ENCODE data around the gene LINGO3. TPM values are rescaled to one million over a fixed set of nuclear protein-coding genes. Genes with fewer than 3 reads are reported as not detected.

Gene LINGO3
- total RNA-seq, 3 donors from 2014 or later = not detected

DNA sequence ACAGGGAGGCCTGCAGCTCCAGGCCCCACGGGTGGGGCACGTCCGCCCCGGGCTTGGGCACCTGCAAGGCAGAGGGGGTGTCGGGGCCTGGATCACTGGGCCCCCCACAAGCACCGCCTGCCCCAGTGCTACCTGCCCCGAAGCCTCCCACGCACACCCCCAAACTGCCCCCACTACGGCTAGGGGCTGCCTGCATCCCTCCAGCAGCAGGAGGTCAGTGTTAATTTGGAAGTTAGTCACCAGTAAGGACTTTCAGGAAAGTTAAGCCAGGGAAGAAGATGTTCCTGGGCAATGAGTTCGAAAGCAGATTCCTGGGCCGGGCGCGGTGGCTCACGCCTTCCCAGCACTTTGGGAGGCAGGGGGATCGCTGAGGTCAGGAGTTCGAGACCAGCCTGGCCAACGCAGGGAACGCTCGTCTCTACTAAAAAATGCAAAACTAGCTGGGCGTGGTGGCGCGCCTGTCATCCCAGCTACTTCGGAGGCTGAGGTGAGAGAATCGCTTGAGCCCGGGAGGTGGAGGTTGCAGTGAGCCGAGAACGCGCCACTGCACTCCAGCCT lies 31.4 kb downstream of the LINGO3 start:
- intact Hi-C loops (cut with DNase I, micrococcal nuclease) = loop anchor here in 1 of 2 donors (10.0 kb wide), 1 partner anchor 122 kb away; the partner anchor contains the start of gene AP3D1
- no peaks in the 10 kb centered on the region for H3K9me3 ChIP-seq
- no peak overlapping the region for H3K4me3 ChIP-seq
- ATAC-seq = no peak
- peaks cover 51% of the 10 kb centered on the region for H3K4me1 ChIP-seq (ENCODE audit: low read depth)
- no peaks in the 10 kb centered on the region for H3K36me3 ChIP-seq (ENCODE audit: low read depth)
- no peak for DNase-seq
- no peak for TF ChIP-seq CTCF (IDR thresholded peaks at IDR 0.05)

DNA sequence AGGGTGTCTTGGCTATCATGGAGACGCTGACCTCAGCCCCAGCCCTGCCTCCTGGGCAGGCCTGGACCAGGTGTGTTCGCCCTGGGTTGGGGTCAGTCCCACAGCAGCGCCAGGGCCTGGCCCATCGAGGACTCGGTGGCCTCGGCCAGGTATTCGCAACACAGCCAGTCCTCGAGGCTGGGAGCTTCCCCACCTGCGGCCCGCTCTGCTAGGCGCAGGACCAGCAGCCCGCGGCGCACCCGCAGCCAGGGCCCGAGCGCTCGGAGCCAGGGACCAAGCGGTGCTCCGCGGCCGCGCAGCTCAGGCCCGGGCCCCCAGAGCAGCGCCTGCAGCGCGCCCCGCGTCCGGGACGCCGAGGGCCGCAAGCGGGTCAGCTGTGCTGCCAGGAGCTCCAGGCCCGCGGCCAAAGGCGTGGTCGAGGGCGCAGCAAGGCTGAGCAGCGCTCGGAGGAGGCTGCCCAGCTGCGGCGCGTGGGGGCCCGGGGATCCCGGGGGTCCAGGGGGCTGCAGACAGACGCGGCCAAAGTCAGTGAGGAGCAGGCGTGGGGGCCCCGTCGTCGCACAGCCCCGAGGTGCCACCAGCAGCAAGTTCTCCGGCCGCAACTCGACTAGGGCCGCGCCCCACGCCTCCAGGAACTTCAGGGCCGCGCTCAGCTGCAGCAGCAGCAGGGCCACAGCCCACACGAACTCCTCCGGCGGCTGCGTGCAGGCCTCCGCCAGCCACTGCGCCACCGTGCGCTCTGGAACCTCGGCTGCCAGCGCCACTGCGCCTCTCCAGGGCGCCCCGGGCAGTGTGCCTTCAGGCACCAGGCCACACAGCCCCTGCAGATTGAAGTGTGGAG lies 32.1 kb downstream of the LINGO3 start:
- Histone ChIP-seq H3K4me3 (no peak overlapping the region), H3K36me3 (ENCODE audit: low read depth) (no peaks in the 10 kb centered on the region), H3K9me3 (no peaks in the 10 kb centered on the region), H3K4me1 (ENCODE audit: low read depth) (peaks cover 56% of the 10 kb centered on the region)
- TF ChIP-seq CTCF (IDR thresholded peaks at IDR 0.05) = no peak
- intact Hi-C loops (cut with DNase I, micrococcal nuclease) = loop anchor here in 1 of 2 donors (10.0 kb wide), 1 partner anchor 121 kb away; the partner anchor contains the start of gene AP3D1
- ATAC-seq (peak; percentile 67), DNase-seq (peak; percentile 63 to 78 (median 78))

GRCh38 chr19:2274931-2275535 lies 32.9 kb downstream of the LINGO3 start:
- peak; percentile 39 for ATAC-seq

GRCh38 chr19:2274185-2274711 lies 33.7 kb downstream of the LINGO3 start:
- H3K4me1 ChIP-seq (ENCODE audit: low read depth) = peaks cover 56% of the 10 kb centered on the region
- intact Hi-C loops (cut with DNase I, micrococcal nuclease) = loop anchor here (5.0 to 10.0 kb wide), 2 partner anchors 37 to 119 kb away; partner anchors contain the start of genes AP3D1 (in 1 of the 2), PLEKHJ1 (in 1 of the 2) and SF3A2 (in 1 of the 2)

More at GRCh38 chr19:2274931-2275535, 32.9 kb downstream of the LINGO3 start:
- Histone ChIP-seq H3K36me3 (ENCODE audit: low read depth) (no peaks in the 10 kb centered on the region), H3K4me3 (no peak overlapping the region), H3K9me3 (no peaks in the 10 kb centered on the region), H3K4me1 (ENCODE audit: low read depth) (peaks cover 56% of the 10 kb centered on the region)
- peak; percentile 73 to 84 (median 84) for DNase-seq
- TF ChIP-seq CTCF (IDR thresholded peaks at IDR 0.05) = peak; percentile 51
- intact Hi-C loops (cut with DNase I, micrococcal nuclease) = loop anchor here (5.0 to 10.0 kb wide), 2 partner anchors 38 to 120 kb away; partner anchors contain the start of genes AP3D1 (in 1 of the 2), PLEKHJ1 (in 1 of the 2) and SF3A2 (in 1 of the 2)

More at GRCh38 chr19:2274185-2274711, 33.7 kb downstream of the LINGO3 start:
- H3K36me3 ChIP-seq (ENCODE audit: low read depth) = no peaks in the 10 kb centered on the region
- DNase-seq = peak in 1 of 3 donors; percentile 33
- no peak overlapping the region for H3K4me3 ChIP-seq
- no peak for ATAC-seq
- no peaks in the 10 kb centered on the region for H3K9me3 ChIP-seq
- no peak for TF ChIP-seq CTCF (IDR thresholded peaks at IDR 0.05)

All from mucosa of descending colon (tissue), 3 donors.